ENCODE results near the gene GABRB1. TPM values are rescaled to one million over a fixed set of nuclear protein-coding genes. Genes with fewer than 3 reads are reported as not detected.
A peak's percentile ranks its signal among the peaks of the same experiment; 100 is the strongest.

Gene GABRB1
- total and polyA plus RNA-seq, 2 experiments from 2014 or later = 0.26 to 0.97 TPM

DNA sequence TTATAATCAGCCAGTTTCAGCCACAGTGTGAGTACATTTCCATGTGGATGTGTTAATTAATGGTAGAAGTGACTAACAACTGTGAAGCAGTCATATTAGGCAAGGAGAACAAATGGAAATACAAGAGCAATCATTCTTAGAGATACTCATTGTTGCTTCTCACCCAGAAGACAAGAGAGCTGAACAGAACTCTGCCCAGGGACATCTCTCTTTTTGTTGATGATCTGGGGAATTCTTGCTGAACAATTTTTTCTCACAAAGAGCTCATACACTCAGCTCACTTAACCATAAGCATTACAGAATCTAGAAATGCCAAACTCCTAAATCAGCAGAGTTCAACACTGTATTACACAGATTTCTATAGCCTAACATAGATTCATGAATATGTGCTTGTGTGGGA, 282.0 kb downstream of the GABRB1 start:
- peaks cover 3% of the 10 kb centered on the region; the same call in 2 of the 3 replicates for H3K4me1 Mint-ChIP-seq
- H3K9me2 ChIP-seq (ENCODE audit: insufficient read depth) = no peaks in the 10 kb centered on the region
- no peaks in the 10 kb centered on the region for H3K27me3 Mint-ChIP-seq (ENCODE audit: insufficient read depth, low read depth, poor library complexity)
- no peaks in the 10 kb centered on the region for H3K36me3 Mint-ChIP-seq (ENCODE audit: low read depth)
- no peak overlapping the region for H3K4me2 ChIP-seq
- DNase-seq (ENCODE audit: low spot score) (no peak), ATAC-seq (no peak)
- no peak overlapping the region for H3K4me3 Mint-ChIP-seq
- no peaks in the 10 kb centered on the region for H3K36me3 ChIP-seq (ENCODE audit: insufficient read depth)
- no peaks in the 10 kb centered on the region for H3K27me3 ChIP-seq (ENCODE audit: insufficient read depth)
- TF ChIP-seq, protein P1, sequence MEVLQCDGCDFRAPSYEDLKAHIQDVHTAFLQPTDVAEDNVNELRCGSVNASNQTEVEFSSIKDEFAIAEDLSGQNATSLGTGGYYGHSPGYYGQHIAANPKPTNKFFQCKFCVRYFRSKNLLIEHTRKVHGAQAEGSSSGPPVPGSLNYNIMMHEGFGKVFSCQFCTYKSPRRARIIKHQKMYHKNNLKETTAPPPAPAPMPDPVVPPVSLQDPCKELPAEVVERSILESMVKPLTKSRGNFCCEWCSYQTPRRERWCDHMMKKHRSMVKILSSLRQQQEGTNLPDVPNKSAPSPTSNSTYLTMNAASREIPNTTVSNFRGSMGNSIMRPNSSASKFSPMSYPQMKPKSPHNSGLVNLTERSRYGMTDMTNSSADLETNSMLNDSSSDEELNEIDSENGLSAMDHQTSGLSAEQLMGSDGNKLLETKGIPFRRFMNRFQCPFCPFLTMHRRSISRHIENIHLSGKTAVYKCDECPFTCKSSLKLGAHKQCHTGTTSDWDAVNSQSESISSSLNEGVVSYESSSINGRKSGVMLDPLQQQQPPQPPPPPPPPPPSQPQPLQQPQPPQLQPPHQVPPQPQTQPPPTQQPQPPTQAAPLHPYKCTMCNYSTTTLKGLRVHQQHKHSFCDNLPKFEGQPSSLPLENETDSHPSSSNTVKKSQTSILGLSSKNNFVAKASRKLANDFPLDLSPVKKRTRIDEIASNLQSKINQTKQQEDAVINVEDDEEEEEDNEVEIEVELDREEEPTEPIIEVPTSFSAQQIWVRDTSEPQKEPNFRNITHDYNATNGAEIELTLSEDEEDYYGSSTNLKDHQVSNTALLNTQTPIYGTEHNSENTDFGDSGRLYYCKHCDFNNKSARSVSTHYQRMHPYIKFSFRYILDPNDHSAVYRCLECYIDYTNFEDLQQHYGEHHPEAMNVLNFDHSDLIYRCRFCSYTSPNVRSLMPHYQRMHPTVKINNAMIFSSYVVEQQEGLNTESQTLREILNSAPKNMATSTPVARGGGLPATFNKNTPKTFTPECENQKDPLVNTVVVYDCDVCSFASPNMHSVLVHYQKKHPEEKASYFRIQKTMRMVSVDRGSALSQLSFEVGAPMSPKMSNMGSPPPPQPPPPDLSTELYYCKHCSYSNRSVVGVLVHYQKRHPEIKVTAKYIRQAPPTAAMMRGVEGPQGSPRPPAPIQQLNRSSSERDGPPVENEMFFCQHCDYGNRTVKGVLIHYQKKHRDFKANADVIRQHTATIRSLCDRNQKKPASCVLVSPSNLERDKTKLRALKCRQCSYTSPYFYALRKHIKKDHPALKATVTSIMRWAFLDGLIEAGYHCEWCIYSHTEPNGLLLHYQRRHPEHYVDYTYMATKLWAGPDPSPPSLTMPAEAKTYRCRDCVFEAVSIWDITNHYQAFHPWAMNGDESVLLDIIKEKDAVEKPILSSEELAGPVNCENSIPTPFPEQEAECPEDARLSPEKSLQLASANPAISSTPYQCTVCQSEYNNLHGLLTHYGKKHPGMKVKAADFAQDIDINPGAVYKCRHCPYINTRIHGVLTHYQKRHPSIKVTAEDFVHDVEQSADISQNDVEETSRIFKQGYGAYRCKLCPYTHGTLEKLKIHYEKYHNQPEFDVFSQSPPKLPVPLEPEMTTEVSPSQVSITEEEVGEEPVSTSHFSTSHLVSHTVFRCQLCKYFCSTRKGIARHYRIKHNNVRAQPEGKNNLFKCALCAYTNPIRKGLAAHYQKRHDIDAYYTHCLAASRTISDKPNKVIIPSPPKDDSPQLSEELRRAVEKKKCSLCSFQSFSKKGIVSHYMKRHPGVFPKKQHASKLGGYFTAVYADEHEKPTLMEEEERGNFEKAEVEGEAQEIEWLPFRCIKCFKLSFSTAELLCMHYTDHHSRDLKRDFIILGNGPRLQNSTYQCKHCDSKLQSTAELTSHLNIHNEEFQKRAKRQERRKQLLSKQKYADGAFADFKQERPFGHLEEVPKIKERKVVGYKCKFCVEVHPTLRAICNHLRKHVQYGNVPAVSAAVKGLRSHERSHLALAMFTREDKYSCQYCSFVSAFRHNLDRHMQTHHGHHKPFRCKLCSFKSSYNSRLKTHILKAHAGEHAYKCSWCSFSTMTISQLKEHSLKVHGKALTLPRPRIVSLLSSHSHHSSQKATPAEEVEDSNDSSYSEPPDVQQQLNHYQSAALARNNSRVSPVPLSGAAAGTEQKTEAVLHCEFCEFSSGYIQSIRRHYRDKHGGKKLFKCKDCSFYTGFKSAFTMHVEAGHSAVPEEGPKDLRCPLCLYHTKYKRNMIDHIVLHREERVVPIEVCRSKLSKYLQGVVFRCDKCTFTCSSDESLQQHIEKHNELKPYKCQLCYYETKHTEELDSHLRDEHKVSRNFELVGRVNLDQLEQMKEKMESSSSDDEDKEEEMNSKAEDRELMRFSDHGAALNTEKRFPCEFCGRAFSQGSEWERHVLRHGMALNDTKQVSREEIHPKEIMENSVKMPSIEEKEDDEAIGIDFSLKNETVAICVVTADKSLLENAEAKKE (CRISPR knock-in tag; IDR thresholded peaks at IDR 0.05) = no peak
- TF ChIP-seq ZNF331 (CRISPR knock-in tag; IDR thresholded peaks at IDR 0.05; ENCODE audit: low read depth) (no peak), JUNB (IDR thresholded peaks at IDR 0.05; ENCODE audit: unreplicated experiment) (no peak), ZNF114 (CRISPR knock-in tag; IDR thresholded peaks at IDR 0.05) (no peak), NANOG (IDR thresholded peaks at IDR 0.05; ENCODE audit: borderline replicate concordance) (no peak), STAT1 (IDR thresholded peaks at IDR 0.05; ENCODE audit: unreplicated experiment) (no peak)
- TF ChIP-seq, protein P2, sequence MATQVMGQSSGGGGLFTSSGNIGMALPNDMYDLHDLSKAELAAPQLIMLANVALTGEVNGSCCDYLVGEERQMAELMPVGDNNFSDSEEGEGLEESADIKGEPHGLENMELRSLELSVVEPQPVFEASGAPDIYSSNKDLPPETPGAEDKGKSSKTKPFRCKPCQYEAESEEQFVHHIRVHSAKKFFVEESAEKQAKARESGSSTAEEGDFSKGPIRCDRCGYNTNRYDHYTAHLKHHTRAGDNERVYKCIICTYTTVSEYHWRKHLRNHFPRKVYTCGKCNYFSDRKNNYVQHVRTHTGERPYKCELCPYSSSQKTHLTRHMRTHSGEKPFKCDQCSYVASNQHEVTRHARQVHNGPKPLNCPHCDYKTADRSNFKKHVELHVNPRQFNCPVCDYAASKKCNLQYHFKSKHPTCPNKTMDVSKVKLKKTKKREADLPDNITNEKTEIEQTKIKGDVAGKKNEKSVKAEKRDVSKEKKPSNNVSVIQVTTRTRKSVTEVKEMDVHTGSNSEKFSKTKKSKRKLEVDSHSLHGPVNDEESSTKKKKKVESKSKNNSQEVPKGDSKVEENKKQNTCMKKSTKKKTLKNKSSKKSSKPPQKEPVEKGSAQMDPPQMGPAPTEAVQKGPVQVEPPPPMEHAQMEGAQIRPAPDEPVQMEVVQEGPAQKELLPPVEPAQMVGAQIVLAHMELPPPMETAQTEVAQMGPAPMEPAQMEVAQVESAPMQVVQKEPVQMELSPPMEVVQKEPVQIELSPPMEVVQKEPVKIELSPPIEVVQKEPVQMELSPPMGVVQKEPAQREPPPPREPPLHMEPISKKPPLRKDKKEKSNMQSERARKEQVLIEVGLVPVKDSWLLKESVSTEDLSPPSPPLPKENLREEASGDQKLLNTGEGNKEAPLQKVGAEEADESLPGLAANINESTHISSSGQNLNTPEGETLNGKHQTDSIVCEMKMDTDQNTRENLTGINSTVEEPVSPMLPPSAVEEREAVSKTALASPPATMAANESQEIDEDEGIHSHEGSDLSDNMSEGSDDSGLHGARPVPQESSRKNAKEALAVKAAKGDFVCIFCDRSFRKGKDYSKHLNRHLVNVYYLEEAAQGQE (IDR thresholded peaks at IDR 0.05; ENCODE audit: unreplicated experiment) = no peak
- no peaks in the 10 kb centered on the region for H3K4me1 ChIP-seq (ENCODE audit: insufficient read depth)
- H3F3A ChIP-seq (replicated peaks; ENCODE audit: low read depth) = no peaks in the 10 kb centered on the region
- no peak overlapping the region for H3K4me3 ChIP-seq
- no peaks in the 10 kb centered on the region for H4K20me1 ChIP-seq (replicated peaks; ENCODE audit: insufficient read depth)
- no peaks in the 10 kb centered on the region for H3K9me3 Mint-ChIP-seq
- H3K79me2 ChIP-seq (replicated peaks; ENCODE audit: insufficient read depth) = no peaks in the 10 kb centered on the region
- no peak overlapping the region for H3K27ac ChIP-seq (ENCODE audit: low read depth)
- peak overlapping the region; percentile 30; the same call in 1 of the 2 replicates for H2AFZ ChIP-seq
- H3K27ac Mint-ChIP-seq = no peak overlapping the region

Measured in GM23338 (cell line).